Measurements from ENCODE around the gene ATP6V0B.

The ATP6V0B gene

GRCh38 chr1:43958351-43959255 is 16.2 kb upstream of the ATP6V0B start:
- no peaks in the 10 kb centered on the region for H3K9me3 ChIP-seq (ENCODE audit: insufficient read depth, low read depth, low read length)
- H3K79me2 ChIP-seq (ENCODE audit: insufficient read depth, low read length) = no peaks in the 10 kb centered on the region
- H3K36me3 ChIP-seq (ENCODE audit: insufficient read depth, low read length) = no peaks in the 10 kb centered on the region
- H4K20me1 ChIP-seq (ENCODE audit: insufficient read depth, low read length, poor library complexity, severe bottlenecking) = no peaks in the 10 kb centered on the region
- H3K9me2 ChIP-seq (replicated peaks; ENCODE audit: low read depth, low read length) = no peaks in the 10 kb centered on the region
- H3K9ac ChIP-seq (ENCODE audit: low read depth, low read length, poor library complexity, severe bottlenecking) = no peak overlapping the region
- no peak overlapping the region for H3K4me2 ChIP-seq (ENCODE audit: low read depth, low read length, poor library complexity, severe bottlenecking)
- H3K4me1 ChIP-seq (ENCODE audit: insufficient read depth, low read length, poor library complexity, severe bottlenecking) = no peaks in the 10 kb centered on the region
- H3K4me3 ChIP-seq (ENCODE audit: low read length, poor library complexity, severe bottlenecking) = no peak overlapping the region
- H3F3A ChIP-seq (ENCODE audit: low read depth) = no peaks in the 10 kb centered on the region
- no peak overlapping the region for H2AFZ ChIP-seq (ENCODE audit: low read length)
- no peak for TF ChIP-seq CTCF (conservative IDR thresholded peaks at IDR 0.05; ENCODE audit: low read length)
- no peak for TF ChIP-seq EZH2phosphoT487 (IDR thresholded peaks at IDR 0.05; ENCODE audit: borderline replicate concordance)
- H3K27me3 ChIP-seq (ENCODE audit: insufficient read depth, low read length, poor library complexity, severe bottlenecking) = no peaks in the 10 kb centered on the region

- H3K79me2 ChIP-seq (ENCODE audit: insufficient read depth, low read length) = no peaks in the 10 kb centered on the region
- no peaks in the 10 kb centered on the region for H3K9me2 ChIP-seq (replicated peaks; ENCODE audit: low read depth, low read length)
- no peaks in the 10 kb centered on the region for H3K36me3 ChIP-seq (ENCODE audit: insufficient read depth, low read length)
These were observed 14.0 kb upstream of the ATP6V0B start for GRCh38 chr1:43960798-43961197.

GRCh38 chr1:43961692-43962091 is 13.1 kb upstream of the ATP6V0B start:
- Histone ChIP-seq H3K9me2 (replicated peaks; ENCODE audit: low read depth, low read length) (no peaks in the 10 kb centered on the region), H3K79me2 (ENCODE audit: insufficient read depth, low read length) (no peaks in the 10 kb centered on the region), H3K4me3 (ENCODE audit: low read length, poor library complexity, severe bottlenecking) (no peak overlapping the region), H3K9ac (ENCODE audit: low read depth, low read length, poor library complexity, severe bottlenecking) (no peak overlapping the region), H4K20me1 (ENCODE audit: insufficient read depth, low read length, poor library complexity, severe bottlenecking) (no peaks in the 10 kb centered on the region), H3K4me2 (ENCODE audit: low read depth, low read length, poor library complexity, severe bottlenecking) (no peak overlapping the region), H3K4me1 (ENCODE audit: insufficient read depth, low read length, poor library complexity, severe bottlenecking) (no peaks in the 10 kb centered on the region), H3K27me3 (ENCODE audit: insufficient read depth, low read length, poor library complexity, severe bottlenecking) (no peaks in the 10 kb centered on the region), H3F3A (ENCODE audit: low read depth) (no peaks in the 10 kb centered on the region), H3K9me3 (ENCODE audit: insufficient read depth, low read depth, low read length) (no peaks in the 10 kb centered on the region), H3K36me3 (ENCODE audit: insufficient read depth, low read length) (no peaks in the 10 kb centered on the region), H2AFZ (ENCODE audit: low read length) (no peak overlapping the region)
- no peak for TF ChIP-seq CTCF (conservative IDR thresholded peaks at IDR 0.05; ENCODE audit: low read length)
- no peak for TF ChIP-seq EZH2phosphoT487 (IDR thresholded peaks at IDR 0.05; ENCODE audit: borderline replicate concordance)

More at GRCh38 chr1:43960798-43961197, 14.0 kb upstream of the ATP6V0B start:
- Histone ChIP-seq H3F3A (ENCODE audit: low read depth) (no peaks in the 10 kb centered on the region), H2AFZ (ENCODE audit: low read length) (no peak overlapping the region), H3K27me3 (ENCODE audit: insufficient read depth, low read length, poor library complexity, severe bottlenecking) (no peaks in the 10 kb centered on the region), H4K20me1 (ENCODE audit: insufficient read depth, low read length, poor library complexity, severe bottlenecking) (no peaks in the 10 kb centered on the region), H3K4me3 (ENCODE audit: low read length, poor library complexity, severe bottlenecking) (no peak overlapping the region), H3K9ac (ENCODE audit: low read depth, low read length, poor library complexity, severe bottlenecking) (no peak overlapping the region), H3K9me3 (ENCODE audit: insufficient read depth, low read depth, low read length) (no peaks in the 10 kb centered on the region), H3K4me2 (ENCODE audit: low read depth, low read length, poor library complexity, severe bottlenecking) (no peak overlapping the region), H3K4me1 (ENCODE audit: insufficient read depth, low read length, poor library complexity, severe bottlenecking) (no peaks in the 10 kb centered on the region)
- no peak for TF ChIP-seq CTCF (conservative IDR thresholded peaks at IDR 0.05; ENCODE audit: low read length)
- no peak for TF ChIP-seq EZH2phosphoT487 (IDR thresholded peaks at IDR 0.05; ENCODE audit: borderline replicate concordance)

Measured in Loucy (cell line).